ENCODE measurements around the gene ZNF532. TPM values are rescaled to one million over a fixed set of nuclear protein-coding genes. Genes with fewer than 3 reads are reported as not detected.

ZNF532 gene, protein sequence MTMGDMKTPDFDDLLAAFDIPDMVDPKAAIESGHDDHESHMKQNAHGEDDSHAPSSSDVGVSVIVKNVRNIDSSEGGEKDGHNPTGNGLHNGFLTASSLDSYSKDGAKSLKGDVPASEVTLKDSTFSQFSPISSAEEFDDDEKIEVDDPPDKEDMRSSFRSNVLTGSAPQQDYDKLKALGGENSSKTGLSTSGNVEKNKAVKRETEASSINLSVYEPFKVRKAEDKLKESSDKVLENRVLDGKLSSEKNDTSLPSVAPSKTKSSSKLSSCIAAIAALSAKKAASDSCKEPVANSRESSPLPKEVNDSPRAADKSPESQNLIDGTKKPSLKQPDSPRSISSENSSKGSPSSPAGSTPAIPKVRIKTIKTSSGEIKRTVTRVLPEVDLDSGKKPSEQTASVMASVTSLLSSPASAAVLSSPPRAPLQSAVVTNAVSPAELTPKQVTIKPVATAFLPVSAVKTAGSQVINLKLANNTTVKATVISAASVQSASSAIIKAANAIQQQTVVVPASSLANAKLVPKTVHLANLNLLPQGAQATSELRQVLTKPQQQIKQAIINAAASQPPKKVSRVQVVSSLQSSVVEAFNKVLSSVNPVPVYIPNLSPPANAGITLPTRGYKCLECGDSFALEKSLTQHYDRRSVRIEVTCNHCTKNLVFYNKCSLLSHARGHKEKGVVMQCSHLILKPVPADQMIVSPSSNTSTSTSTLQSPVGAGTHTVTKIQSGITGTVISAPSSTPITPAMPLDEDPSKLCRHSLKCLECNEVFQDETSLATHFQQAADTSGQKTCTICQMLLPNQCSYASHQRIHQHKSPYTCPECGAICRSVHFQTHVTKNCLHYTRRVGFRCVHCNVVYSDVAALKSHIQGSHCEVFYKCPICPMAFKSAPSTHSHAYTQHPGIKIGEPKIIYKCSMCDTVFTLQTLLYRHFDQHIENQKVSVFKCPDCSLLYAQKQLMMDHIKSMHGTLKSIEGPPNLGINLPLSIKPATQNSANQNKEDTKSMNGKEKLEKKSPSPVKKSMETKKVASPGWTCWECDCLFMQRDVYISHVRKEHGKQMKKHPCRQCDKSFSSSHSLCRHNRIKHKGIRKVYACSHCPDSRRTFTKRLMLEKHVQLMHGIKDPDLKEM (N-terminal part only)
- total RNA-seq, result 36.0 and 39.5 TPM in 2 replicates

DNA sequence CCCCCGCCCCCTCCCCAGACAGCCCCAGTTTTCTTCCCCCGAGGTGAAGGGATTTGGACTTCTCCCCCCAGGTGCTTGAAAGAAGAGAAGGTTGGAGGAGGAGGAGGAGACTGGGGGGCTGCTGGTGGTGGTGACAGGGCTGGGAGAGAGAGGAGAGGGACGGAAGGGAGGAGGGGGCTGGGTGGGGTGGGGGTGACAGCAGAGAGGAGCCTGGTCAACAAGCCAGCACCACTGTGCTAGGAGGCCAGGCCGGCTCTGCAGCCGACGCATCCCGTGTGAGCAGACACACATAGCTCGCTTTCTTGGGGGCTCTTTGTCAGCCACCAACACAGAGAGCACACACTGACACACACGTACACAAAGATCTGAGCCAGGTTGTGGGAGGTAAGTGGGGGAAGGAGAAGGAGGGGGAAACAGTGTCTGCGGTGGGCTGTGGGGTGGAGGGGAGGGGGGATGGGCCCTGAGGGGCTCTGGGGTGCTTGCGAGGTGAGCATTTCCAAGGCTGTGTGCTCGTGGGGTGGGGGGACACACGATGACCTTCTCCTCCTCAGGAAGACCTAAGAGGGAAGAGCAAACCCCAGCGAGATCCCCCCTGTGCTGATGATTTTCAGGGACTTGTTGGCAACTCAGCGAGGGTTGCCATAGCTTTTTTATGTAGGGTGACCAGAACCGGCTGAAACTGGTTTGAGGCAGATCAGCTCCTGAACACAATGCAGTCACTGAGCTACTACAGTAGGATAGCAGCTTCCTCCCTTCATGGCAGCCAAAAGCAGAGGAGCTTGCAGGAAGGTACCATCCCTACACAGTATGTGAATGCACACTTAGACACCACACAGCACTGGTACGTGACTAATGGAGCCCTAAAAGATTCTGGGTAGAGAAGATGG is at the start of gene ZNF532:
Gene ZNF532 (plus strand): TSS at position 732 of the 887 bp plus-strand sequence. CDS start 53,411 bp downstream, outside the sequence.

Other genes starting within 250 kb of the ZNF532 start
- 5.5 and 17.6 TPM in 2 replicates for gene ALPK2, start 235.8 kb upstream of the ZNF532 start, total RNA-seq
- gene MALT1, start 193.4 kb upstream of the ZNF532 start, total RNA-seq, result 27.7 and 33.2 TPM in 2 replicates